Panc1 (cell line): ENCODE results near the gene DELE1.

Source experiments
- POLR2AphosphoS5 ChIP-seq: IDR thresholded peaks from 2 replicates; pipeline ENCODE4 v1.6.1; 2012; ENCODE audit warnings: mild to moderate bottlenecking, low read depth, low read length, moderate library complexity
- TF ChIP-seq, protein P1 (sequence below): fragments of 450-650 bp; IDR thresholded peaks from 2 replicates; pipeline ENCODE4 v1.5.1; 2017; ENCODE audit warnings: mild to moderate bottlenecking

DNA sequence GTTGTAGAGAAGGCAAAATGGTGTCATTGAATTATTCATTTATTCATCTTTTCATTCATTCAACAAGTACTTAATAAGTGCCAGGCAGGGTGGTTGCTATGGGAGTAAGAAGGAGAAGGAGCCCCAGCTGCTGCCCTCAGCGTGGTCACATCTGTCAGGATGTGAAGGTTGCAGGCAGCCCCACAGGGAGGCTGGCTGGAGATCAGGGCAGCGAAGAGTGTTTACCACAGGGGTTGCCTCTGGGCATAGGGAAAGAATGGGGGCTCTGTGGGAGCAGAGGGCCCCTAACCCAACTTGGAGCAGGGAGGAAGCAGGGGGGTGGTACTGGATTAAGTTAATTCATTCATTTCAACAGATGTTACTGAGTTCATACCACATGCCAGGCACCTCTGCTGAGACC, 28.3 kb downstream of the DELE1 start:
- TF ChIP-seq POLR2AphosphoS5, result no peak
- TF ChIP-seq, protein P1, sequence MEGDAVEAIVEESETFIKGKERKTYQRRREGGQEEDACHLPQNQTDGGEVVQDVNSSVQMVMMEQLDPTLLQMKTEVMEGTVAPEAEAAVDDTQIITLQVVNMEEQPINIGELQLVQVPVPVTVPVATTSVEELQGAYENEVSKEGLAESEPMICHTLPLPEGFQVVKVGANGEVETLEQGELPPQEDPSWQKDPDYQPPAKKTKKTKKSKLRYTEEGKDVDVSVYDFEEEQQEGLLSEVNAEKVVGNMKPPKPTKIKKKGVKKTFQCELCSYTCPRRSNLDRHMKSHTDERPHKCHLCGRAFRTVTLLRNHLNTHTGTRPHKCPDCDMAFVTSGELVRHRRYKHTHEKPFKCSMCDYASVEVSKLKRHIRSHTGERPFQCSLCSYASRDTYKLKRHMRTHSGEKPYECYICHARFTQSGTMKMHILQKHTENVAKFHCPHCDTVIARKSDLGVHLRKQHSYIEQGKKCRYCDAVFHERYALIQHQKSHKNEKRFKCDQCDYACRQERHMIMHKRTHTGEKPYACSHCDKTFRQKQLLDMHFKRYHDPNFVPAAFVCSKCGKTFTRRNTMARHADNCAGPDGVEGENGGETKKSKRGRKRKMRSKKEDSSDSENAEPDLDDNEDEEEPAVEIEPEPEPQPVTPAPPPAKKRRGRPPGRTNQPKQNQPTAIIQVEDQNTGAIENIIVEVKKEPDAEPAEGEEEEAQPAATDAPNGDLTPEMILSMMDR, result no peak
